ENCODE results near the gene INPP5A.
"Not testable (repeated sequence)": the region's sequence is repeated elsewhere in the genome, so short reads cannot be mapped to it uniquely, and the experiment has no call there.

The INPP5A gene

GRCh38 chr10:132565516-132566209, 28.1 kb downstream of the INPP5A start:
- DNase-seq = no peak

- DNase-seq = no peak
Measured at GRCh38 chr10:132566892-132567291, 29.3 kb downstream of the INPP5A start.

DNA sequence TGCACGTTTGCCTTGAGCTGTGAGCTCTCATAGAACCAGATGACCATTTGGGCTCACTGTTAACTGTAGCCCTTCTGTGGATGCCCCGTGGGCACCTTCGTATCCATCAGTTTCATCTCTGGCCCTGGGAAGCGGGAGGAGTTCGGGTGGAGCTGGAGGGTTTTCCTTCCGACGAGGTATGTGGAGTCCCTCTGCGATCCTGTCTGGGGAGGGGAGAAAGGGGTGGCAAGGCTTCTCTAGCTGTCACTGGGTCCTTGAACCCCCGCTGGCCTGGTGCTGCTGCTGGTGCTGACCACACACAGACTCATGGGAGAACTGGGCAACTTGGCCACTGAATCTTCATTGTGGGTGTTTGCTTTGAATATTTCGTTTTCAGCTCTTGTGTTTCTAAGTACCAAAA, 32.7 kb downstream of the INPP5A start:
- no peak for DNase-seq

DNA sequence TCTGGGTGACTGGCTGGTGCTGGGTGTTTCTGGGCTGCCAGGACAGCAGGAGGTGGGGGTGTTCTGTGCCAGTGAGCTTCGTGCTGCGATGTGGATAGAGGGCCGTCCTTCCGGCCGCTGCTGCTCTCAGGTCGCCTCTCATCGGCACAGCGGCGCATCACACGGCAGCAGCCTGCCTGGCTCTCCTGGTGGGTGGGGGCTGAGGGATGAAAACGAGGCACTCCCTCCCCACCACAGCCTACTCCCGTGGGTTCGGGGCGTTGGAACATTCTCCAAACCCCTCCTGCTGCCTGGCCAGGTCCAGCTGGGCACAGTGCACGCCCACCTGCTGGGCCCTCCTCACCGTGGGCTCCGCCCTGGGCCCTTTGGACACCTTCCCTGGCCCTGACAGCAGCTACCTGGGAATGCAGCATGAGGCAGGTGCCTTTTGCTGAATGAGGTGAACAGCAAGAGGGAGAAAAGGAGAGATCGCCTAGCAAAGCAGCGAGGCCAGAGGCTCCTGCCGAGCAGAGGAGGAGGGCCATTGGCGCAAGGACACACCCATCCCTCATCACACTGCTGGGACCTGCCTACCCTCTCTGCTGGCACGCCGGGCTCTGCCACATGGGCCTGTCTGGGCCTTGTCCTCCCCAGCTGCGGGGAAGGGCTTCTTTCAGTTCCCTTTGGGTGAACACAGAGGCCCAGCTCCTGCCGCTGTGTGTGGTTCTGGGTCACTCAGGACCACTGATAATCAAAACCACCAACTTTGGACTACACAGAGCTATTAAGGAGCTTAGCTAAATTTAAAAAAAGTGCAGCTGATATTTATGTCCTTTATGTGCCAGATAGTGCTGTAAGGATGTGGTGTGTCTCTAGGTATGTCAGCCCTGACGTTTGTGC, 33.4 kb downstream of the INPP5A start:
- DNase-seq = no peak

DNA sequence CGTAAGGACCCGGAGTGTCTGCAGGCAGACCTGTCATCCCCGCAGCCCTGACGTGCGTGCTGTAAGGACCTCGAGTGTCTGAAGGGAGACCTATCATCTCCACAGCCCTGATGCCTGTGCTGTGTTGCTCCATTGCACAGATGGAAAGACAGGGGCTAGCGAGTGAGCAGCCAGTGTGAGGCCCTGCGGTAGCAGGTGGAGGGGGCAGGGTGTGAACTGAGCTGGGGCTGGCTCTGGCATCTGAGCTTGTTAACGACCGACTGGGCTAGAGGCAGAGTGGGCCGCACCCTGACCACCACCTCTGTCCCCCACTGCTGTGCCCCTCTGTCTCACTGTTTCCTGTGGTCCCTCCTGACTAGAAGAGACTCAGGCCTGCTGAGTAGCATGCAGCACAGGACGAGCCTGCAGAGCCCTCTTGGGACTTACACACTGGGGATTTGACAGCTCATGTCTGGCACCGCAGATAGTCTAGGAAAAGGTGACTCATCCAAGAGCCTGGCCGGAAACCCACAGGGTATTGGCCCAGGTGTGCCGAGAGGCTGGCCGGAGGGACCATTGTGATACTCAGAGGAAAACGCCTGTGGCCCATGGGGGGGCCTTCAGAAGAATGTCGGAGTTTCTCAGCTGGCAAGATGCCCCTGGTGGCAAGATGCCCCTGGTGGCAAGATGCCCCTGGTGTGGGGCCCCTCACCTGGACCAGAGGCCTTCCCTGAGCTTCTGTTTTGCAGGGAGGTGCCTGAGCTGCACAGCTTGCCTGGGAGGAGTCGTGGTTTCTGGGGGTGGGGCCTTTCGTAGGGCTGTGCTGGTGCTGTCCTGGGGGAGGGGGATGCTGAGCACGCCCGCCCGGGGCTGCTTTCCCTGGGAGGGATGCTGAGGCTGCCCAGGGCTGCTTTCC, 34.3 kb downstream of the INPP5A start:
- peak; percentile 92 for DNase-seq

DNA sequence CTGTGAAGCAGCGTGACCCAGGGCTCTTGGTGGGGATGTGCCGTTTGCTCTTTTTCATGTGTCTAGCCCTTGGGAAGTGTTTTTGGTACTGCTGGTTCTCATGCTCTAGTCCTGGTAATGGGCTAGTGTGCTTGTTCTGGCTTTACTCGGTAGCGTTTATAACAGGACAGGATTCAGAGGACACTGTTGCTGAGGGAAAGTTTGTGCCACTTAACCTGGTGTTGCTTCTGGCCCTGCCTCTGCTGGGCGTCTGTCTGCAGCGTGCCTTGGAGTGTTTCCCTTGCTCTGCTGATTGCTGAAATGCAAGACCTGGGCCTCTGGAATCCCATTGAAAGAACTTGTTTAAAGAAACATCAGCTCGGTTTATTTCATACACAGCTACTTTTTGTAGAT, 35.0 kb downstream of the INPP5A start:
- DNase-seq = no peak

DNA sequence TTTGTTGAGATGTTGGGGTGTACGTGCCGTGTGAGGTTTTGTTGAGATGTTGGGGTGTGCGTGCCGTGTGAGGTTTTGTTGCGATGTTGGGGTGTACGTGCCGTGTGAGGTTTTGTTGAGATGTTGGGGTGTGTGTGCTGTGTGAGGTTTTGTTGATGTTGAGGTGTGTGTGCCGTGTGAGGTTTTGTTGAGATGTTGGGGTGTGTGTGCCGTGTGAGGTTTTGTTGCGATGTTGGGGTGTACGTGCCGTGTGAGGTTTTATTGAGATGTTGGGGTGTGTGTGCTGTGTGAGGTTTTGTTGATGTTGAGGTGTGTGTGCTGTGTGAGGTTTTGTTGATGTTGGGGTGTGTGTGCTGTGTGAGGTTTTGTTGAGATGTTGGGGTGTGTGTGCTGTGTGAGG, 35.4 kb downstream of the INPP5A start:
- DNase-seq = not testable (repeated sequence)

DNA sequence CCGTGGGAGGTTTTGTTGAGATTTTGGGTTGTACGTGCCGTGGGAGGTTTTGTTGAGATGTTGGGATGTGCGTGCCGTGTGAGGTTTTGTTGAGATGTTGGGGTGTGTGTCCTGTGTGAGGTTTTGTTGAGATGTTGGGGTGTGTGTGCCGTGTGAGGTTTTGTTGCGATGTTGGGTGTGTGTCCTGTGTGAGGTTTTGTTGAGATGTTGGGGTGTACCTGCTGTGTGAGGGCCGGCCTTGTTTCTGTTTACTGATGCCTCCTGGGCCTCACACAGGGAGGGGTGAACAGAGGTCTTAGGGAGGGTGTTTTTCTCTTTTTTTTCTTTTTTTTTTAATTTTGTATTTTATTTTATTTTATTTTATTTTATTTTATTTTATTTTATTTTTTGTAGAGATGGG, 36.7 kb downstream of the INPP5A start:
- DNase-seq = no peak

- peak; percentile 61 for DNase-seq
Measured at GRCh38 chr10:132574783-132575319, 37.3 kb downstream of the INPP5A start.

- DNase-seq = peak; percentile 86
Measured at GRCh38 chr10:132575320-132576201, 38.0 kb downstream of the INPP5A start.

DNA sequence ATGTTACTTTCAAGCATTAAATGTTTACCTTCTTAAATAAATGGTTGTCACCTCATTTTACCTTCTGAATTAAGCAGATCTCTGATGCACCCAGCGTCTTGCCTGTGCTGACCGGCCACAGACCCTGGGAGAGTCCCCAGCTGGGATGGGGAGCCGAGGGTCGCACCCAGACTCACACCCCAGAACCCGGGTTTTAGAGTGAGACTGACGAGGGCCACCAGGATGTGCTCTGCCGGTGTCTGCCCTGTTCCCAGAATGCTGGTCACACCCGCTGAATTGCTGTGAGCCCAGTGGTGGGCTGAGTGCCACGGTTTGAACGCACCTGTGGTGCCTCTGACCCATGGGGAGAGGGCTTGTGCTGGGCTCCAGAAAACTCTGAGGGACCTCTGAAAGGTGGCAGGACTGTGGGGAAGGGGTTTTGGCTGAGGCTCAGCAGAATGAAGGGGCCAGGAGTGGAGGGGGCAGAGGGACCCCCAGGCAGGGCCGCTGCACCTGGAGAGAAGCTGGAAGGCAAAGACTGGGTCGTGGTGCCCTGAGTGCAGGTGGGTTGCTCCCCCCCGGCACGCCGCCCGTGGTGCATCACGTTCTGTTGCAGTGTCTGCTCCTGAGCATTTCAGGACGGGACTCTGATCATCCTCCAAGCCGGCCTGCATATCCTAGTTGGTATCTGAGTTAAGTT, 39.2 kb downstream of the INPP5A start:
- DNase-seq = no peak

GRCh38 chr10:132577350-132578003, 39.9 kb downstream of the INPP5A start:
- DNase-seq = no peak

GRCh38 chr10:132578287-132578951, 40.8 kb downstream of the INPP5A start:
- DNase-seq = no peak

DNA sequence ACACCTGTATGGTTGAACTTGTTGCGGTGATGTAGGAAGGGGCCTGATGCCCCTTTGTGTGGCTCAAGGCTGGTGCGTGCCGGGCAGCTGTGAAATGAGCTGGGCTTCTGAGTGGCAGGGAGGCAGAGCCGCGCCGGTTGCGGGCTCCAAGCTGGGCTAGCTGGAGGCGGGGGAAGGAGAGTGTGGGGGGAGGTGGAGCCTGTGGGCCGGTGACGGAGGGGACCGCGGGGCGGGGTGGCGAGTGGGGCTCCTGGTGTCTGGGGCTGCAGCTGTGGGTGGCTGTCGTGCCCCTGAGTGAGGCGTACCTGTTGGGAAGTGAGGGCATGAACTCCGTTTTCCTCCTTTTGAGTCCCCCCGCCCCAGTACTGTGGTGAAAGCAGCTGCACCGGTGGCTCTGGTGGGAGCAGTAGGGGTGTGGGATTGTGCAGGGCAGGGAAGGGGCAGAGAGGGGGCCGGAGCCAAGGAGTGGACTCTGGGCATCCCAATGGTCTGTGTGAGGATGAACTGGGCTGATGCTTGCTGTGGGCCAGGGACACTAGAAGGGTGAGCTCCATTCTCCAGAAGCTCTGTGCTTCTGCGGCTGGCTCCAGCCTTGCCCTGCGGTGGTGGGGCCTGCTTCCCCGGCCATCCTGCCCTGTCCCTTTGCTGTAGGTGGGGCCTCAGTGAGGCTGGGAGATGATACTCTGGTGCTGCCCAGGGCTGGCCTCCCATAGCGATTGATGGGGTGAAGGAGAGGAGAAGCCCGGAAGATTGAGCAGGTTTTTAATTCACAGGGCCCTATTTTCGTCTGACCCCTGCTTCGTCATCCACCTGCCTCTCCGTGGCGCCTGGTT, 41.7 kb downstream of the INPP5A start:
- no peak for DNase-seq

GRCh38 chr10:132580143-132580542, 42.6 kb downstream of the INPP5A start:
- no peak for DNase-seq

DNA sequence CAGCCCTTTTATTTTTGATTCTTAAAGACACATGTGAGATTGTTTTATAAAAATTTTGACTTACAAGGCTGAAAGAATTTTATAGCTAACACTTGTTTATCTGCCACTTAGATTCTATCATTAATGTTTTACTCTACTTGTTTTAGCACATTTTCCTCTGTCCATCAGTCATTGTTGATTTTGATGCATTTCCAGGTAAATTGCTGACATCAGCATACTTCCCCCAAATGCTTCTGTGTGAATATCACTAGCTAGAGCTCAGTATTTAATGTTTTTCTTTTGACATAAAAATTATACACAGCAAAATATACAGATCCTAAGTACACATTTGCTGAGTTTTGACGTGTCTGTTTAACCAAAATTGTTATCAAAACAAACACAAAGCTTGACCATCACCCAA, 43.0 kb downstream of the INPP5A start:
- DNase-seq = no peak

GRCh38 chr10:132582137-132582536, 44.5 kb downstream of the INPP5A start:
- no peak for DNase-seq

DNA sequence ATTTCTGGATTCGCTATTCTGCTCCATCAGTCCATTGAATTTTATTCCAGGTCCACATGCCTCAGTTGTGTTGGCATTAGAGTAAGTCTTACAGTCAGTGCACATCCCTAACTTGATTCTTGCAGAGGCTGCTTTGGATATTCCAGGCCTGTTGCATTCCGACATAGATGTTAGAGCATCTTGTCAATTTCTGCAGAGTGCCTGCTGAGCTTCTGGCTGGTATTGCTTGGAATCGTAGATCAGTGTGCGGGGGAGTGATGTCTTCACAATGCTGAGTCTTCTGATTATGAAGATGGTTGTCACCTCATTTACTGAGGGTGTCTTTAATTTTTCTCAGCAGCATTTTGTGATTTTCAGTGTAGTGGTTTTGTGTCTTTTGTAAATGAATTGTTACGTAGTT, 45.2 kb downstream of the INPP5A start:
- DNase-seq = no peak

DNA sequence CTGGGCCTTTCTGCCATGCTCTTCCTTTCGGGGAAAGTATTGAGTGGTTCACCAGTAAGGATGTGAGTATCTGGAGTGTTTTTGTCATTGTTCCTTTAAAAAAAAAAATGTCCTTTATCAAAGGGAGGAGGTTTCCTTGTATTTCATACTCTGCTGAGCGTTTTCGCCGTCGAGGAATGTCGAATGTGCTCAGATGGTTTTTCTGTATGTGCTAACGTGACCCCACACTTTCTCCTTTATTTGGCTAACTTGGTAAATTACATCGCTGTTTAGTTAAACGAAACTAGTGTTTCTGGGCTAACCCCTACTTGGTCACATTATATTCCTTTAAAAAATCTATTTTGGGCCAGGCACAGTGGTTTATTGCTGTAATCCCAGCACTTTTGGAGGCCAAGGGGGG, 45.9 kb downstream of the INPP5A start:
- peak; percentile 11 for DNase-seq

Measured in fibroblast of skin of right biceps (primary cell).